22Rv1 (cell line): ENCODE data around the gene PIGB.

Experiments
- CTCF ChIP-seq: fragments of 450-650 bp; IDR thresholded peaks from 2 replicates; pipeline ENCODE4 v1.5.1; 2017; ENCODE audit warnings: mild to moderate bottlenecking
- ZFX ChIP-seq: fragments of 450-650 bp; IDR thresholded peaks from 2 replicates; pipeline ENCODE4 v1.6.1; 2017; ENCODE audit warnings: antibody characterized with exemption, borderline replicate concordance

GRCh38 chr15:55403531-55403930 lies 84.5 kb downstream of the PIGB start:
- TF ChIP-seq CTCF = no peak
- TF ChIP-seq ZFX = no peak
